Heart left ventricle (tissue), 16 donors: ENCODE data around the gene KRTAP10-6. TPM values are rescaled to one million over a fixed set of nuclear protein-coding genes. Genes with fewer than 3 reads are reported as not detected.
"Not testable (repeated sequence)": the region's sequence is repeated elsewhere in the genome, so short reads cannot be mapped to it uniquely, and the experiment has no call there.

Experiments
- ATAC-seq, 4 donors: fragments of 200-7000 bp; cut with Tn5 transposase; one replicate each; pipeline ENCODE4 v1.9.1; 2020 to 2022; ENCODE audit warnings: moderate library complexity in 4 of 4, mild to moderate bottlenecking in 3 of 4, moderate number of reproducible peaks in 1 of 4
- DNase-seq, 5 donors: peaks; one replicate each; pipeline ENCODE4 v3.0.0-alpha.2; 2020
- H3K27ac ChIP-seq, 12 donors: fragments of 200-600 bp; sonication (generic) in 4 of 12; one replicate each; pipeline versions ENCODE4 v1.5.0 to v1.8.0; 2016 to 2022; ENCODE audit warnings: mild to moderate bottlenecking in 2 of 12
- H3K27me3 ChIP-seq, 9 donors: fragments of 200-600 bp; sonication (generic) in 2 of 9; one replicate each; pipeline versions ENCODE4 v1.5.1 to v1.8.0; 2016 to 2022; ENCODE audit warnings: mild to moderate bottlenecking in 3 of 9
- H3K36me3 ChIP-seq, 9 donors: fragments of 200-600 bp; sonication (generic) in 2 of 9; one replicate each; pipeline versions ENCODE4 v1.5.0 to v1.8.0; 2018 to 2022; ENCODE audit warnings: mild to moderate bottlenecking in 2 of 9
- H3K4me1 ChIP-seq, 12 donors: fragments of 200-600 bp; sonication (generic) in 4 of 12; one replicate each; pipeline versions ENCODE4 v1.5.0 to v1.8.0; 2016 to 2022; ENCODE audit warnings: mild to moderate bottlenecking in 3 of 12
- H3K4me3 ChIP-seq, 12 donors: fragments of 200-600 bp; sonication (generic) in 4 of 12; one replicate each; pipeline versions ENCODE4 v1.5.0 to v1.8.0; 2017 to 2022; ENCODE audit warnings: mild to moderate bottlenecking in 9 of 12, moderate library complexity in 4 of 12
- H3K9me3 ChIP-seq, 12 donors: fragments of 200-600 bp; sonication (generic) in 4 of 12; one replicate each; pipeline versions ENCODE4 v1.5.0 to v1.8.0; 2016 to 2022; ENCODE audit warnings: mild to moderate bottlenecking in 1 of 12
- POLR2A ChIP-seq, 2 donors: fragments of 450-650 bp; IDR thresholded peaks; one replicate each; pipeline ENCODE4 v1.6.1; 2017; ENCODE audit warnings: antibody characterized with exemption in 2 of 2, mild to moderate bottlenecking in 2 of 2, moderate library complexity in 2 of 2
- WGBS, 4 donors: extraction: QIAGEN DNeasy Blood & Tissue Kit in 2 of 4; methylation state at CpG; one replicate each; pipeline versions ENCODE4 v1.1.5 to v1.1.7; 2013 to 2018; 5-methylcytosine and 5-hydroxymethylcytosine counted together
- intact Hi-C, 10 donors: fragments of 100-400 bp; cut with DNase I; formaldehyde crosslinking; loops; one replicate each; pipeline versions ENCODE4 v1.11.1 to v1.14.2; 2022
- polyA plus RNA-seq, 2 donors: library from polyadenylated mRNA; stranded (reverse); fragments of 200-250 nt; gene quantifications; one replicate each; pipeline ENCODE4 v1.2.3, GENCODE V29; 2013
- total RNA-seq, 9 donors: library from RNA; depleted of rRNA in 2 of 9; stranded (reverse); fragments of >200 nt in 2 of 9; fragmentation: NEBNext Ultra II Directional in 3 of 9; extraction: Animal tissue kit (Norgen Biotek cat#: 25700) in 3 of 9; gene quantifications; one replicate each; pipeline versions ENCODE4 v1.1.0 to v1.2.4, GENCODE V29; 2016 to 2023
- TF ChIP-seq, protein P1 (sequence below), 12 donors: fragments of 200-600 bp; sonication (generic) in 4 of 12; IDR thresholded peaks; one replicate each; pipeline versions ENCODE4 v1.5.0 to v1.8.0; 2018 to 2022; ENCODE audit warnings: antibody characterized with exemption in 12 of 12, mild to moderate bottlenecking in 5 of 12
- donor health status: ischemic (EF 13 %, LVEDD 7.1; RV severe dilation, severe dysfunction).
- donor health status: healthy with polysubstance abuse.
- donor health status: DM: no; HTN: yes; CAD: no.
- donor health status: DM: no; HTN: no; CAD: no.
- donor health status: ischemic (EF 25% LVEDD 6.9; RV normal size, moderate dysfunction).
- donor health status: ischemic (EF 25% LVEDD 5.7; RV mildly dilated, moderate dysfunction).
- donor health status: healthy.
- donor health status: DM: yes; HTN: yes; CAD: no.
- donor health status: ischemic (EF 35%, LVEDD 5.7; RV mildly dilated, moderate dysfunction).
- donor health status: nonischemic (EF 11% LVEDD 7.7; RV severe dilation, severe dysfunction).
- donor health status: DM: yes; HTN: yes; CAD: no.
- donor health status: PGD.
- donor health status: ischemic (EF 29% LVEDD 5.4; RV normal size, mild dysfunction).
- donor health status: nonischemic (EF 23%, LVEDD 6.1; RV moderate dilation, normal function).

The KRTAP10-6 gene
- total and polyA plus RNA-seq, 11 donors = not detected

DNA sequence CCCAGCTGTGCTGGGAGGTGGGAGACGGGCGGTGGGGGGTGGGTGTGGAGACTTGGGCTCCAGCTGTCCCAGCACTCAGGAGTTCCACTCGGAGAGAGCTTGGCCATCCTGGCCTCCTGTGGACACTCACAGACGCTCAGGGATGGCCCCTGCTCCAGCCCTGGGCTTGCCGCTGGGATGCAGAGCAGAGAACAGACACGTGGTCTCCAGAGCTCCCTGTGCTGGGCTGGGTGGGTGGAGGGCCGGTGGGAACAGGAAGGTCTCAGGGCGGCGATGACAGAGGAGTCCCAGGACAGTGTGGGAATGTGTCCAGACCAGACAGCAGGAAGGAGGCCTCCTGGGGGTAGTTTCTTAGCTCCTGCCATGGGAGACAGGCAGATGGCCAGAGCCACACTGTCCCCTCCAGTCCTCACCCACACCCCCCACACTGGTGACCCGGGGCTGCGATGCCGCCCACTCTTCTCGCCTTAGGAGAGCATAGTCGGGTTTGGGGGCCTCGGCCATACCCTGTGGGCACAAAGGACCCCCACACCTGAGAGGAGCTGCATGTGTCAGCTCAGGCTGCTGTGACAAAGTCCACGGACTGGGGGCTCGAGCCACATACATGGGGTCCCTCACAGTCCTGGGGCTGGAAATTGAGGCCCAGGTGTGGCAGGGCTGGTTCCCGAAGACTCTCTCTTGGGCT lies 36.5 kb upstream of the KRTAP10-6 start:
- whole genome bisulfite sequencing, 4 donors = 49 to 58% (median 53%) methylated on average over 13 to 18 of the region's 18 CpGs
- peak in 3 of 4 donors; percentile 44 to 74 (median 65) for ATAC-seq
- no peaks in the 10 kb centered on the region for H3K36me3 ChIP-seq
- no peak for DNase-seq
- H3K4me3 ChIP-seq = no peak overlapping the region
- peaks cover 0 to 29% (median 0%) of the 10 kb centered on the region in 12 donors for H3K4me1 ChIP-seq
- H3K27ac ChIP-seq = no peak overlapping the region
- intact Hi-C loops = loop anchor here in 1 of 10 donors (10.0 kb wide), 1 partner anchor 86 kb away; the partner anchor contains the start of gene TSPEAR
- peaks cover 0 to 45% (median 26%) of the 10 kb centered on the region in 12 donors for H3K9me3 ChIP-seq
- TF ChIP-seq POLR2A (IDR thresholded peaks at IDR 0.05) = no peak
- TF ChIP-seq, protein P1, sequence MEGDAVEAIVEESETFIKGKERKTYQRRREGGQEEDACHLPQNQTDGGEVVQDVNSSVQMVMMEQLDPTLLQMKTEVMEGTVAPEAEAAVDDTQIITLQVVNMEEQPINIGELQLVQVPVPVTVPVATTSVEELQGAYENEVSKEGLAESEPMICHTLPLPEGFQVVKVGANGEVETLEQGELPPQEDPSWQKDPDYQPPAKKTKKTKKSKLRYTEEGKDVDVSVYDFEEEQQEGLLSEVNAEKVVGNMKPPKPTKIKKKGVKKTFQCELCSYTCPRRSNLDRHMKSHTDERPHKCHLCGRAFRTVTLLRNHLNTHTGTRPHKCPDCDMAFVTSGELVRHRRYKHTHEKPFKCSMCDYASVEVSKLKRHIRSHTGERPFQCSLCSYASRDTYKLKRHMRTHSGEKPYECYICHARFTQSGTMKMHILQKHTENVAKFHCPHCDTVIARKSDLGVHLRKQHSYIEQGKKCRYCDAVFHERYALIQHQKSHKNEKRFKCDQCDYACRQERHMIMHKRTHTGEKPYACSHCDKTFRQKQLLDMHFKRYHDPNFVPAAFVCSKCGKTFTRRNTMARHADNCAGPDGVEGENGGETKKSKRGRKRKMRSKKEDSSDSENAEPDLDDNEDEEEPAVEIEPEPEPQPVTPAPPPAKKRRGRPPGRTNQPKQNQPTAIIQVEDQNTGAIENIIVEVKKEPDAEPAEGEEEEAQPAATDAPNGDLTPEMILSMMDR (IDR thresholded peaks at IDR 0.05) = no peak
- H3K27me3 ChIP-seq = peaks cover 0 to 26% (median 0%) of the 10 kb centered on the region in 9 donors

DNA sequence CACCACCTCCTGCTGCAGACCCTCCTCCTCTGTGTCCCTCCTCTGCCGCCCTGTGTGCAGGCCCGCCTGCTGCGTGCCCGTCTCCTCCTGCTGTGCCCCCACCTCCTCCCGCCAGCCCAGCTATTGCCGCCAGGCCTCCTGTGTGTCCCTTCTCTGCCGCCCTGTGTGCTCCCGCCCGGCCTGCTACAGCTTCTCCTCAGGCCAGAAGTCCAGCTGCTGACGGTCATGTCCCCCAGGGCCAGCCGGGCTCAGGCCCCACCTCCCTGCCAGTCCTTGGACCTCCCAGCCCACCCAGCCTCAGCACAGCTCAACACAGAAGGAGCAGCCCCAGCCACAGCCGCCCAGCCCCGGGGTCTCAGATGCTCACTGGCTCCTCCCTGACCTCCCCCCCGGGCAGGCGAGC lies 35.5 kb upstream of the KRTAP10-6 start:
- Histone ChIP-seq H3K9me3 (peaks cover 0 to 48% (median 33%) of the 10 kb centered on the region in 12 donors), H3K27me3 (peaks cover 0 to 26% (median 0%) of the 10 kb centered on the region in 9 donors), H3K4me1 (peaks cover 0 to 29% (median 0%) of the 10 kb centered on the region in 12 donors)
- not testable (repeated sequence) for H3K27ac ChIP-seq, H3K36me3 ChIP-seq, H3K4me3 ChIP-seq
- intact Hi-C loops = loop anchor here in 1 of 10 donors (10.0 kb wide), 1 partner anchor 87 kb away; the partner anchor contains the start of gene TSPEAR
- 51 to 72% (median 54%) methylated on average over 11 to 15 of the region's 15 CpGs for WGBS, 4 donors
- peak in 1 of 4 donors; percentile 20 for ATAC-seq
- peak in 1 of 5 donors; percentile 55 for DNase-seq

DNA sequence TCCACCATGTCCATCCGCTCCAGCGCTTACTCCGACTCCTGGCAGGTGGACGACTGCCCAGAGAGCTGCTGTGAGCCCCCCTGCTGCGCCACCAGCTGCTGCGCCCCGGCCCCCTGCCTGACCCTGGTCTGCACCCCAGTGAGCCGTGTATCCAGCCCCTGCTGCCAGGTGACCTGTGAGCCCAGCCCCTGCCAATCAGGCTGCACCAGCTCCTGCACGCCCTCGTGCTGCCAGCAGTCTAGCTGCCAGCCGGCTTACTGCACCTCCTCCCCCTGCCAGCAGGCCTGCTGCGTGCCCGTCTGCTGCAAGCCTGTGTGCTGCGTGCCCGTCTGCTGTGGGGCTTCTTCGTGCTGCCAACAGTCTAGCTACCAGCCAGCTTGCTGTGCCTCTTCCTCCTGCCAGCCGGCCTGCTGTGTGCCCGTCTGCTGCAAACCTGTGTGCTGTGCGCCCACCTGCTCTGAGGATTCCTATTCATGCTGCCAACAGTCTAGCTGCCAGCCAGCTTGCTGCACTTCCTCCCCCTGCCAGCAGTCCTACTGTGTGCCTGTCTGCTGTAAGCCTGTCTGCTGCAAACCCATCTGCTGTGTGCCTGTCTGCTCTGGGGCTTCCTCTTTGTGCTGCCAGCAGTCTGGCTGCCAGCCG lies 35.0 kb upstream of the KRTAP10-6 start:
- peaks cover 0 to 26% (median 0%) of the 10 kb centered on the region in 9 donors for H3K27me3 ChIP-seq
- not testable (repeated sequence) for ATAC-seq, H3K36me3 ChIP-seq, H3K4me3 ChIP-seq, H3K27ac ChIP-seq
- WGBS, 4 donors = 76 to 84% (median 80%) methylated on average over 14 to 18 of the region's 20 CpGs
- H3K9me3 ChIP-seq = peaks cover 0 to 48% (median 30%) of the 10 kb centered on the region in 12 donors
- intact Hi-C loops = loop anchor here in 1 of 10 donors (10.0 kb wide), 1 partner anchor 87 kb away; the partner anchor contains the start of gene TSPEAR
- H3K4me1 ChIP-seq = peaks cover 0 to 29% (median 0%) of the 10 kb centered on the region in 12 donors
- DNase-seq = peak in 1 of 5 donors; percentile 49

DNA sequence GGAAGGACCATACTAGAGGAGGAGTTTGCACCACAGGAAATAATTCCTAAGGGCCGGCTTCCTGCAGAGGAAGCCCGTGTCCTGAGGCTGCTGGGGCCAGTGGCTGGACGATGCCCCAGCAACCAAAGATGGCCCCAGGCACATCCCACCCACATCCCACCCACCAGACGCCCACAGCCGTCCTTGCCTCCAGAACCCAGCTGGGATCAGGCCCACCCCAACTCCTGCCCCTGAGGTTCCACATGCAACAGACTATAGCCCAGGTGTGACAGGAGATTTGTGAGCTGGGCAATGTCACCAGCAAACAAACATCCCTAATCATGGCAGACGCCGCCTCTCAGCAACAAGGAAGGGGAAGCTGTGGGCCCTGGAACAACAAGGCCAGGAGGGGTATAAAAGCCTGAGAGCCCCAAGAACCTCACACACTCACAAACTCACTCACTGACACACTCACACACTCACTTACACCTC lies 34.4 kb upstream of the KRTAP10-6 start, which contains the start of gene KRTAP10-9:
Gene KRTAP10-9 (plus strand): TSS at position 421 of the 471 bp plus-strand sequence. CDS start 79 bp downstream, outside the sequence.
- H3K9me3 ChIP-seq = peaks cover 0 to 45% (median 26%) of the 10 kb centered on the region in 12 donors
- intact Hi-C loops = loop anchor here in 1 of 10 donors (10.0 kb wide), 1 partner anchor 88 kb away; the partner anchor contains the start of gene TSPEAR
- WGBS, 4 donors = 51 to 62% (median 57%) methylated on average over 6 to 7 of the region's 7 CpGs
- no peaks in the 10 kb centered on the region for H3K36me3 ChIP-seq
- no peak for TF ChIP-seq POLR2A (IDR thresholded peaks at IDR 0.05)
- TF ChIP-seq, protein P1 (IDR thresholded peaks at IDR 0.05) = no peak
- H3K27ac ChIP-seq = peak within 1 kb of the TSS in 1 of 12 donors; percentile 52
- DNase-seq (no peak), ATAC-seq (peak in 1 of 4 donors; percentile 8)
- no peak within 1 kb of the TSS for H3K4me3 ChIP-seq
- H3K27me3 ChIP-seq = peaks cover 0 to 26% (median 0%) of the 10 kb centered on the region in 9 donors
- H3K4me1 ChIP-seq = peaks cover 0 to 29% (median 0%) of the 10 kb centered on the region in 12 donors
